GM23248 (cell line): ENCODE measurements around the gene ROBO2. TPM values are rescaled to one million over a fixed set of nuclear protein-coding genes. Genes with fewer than 3 reads are reported as not detected.

Experiments
- DNase-seq: peaks from one replicate; pipeline ENCODE4 v3.0.0-alpha.2; 2015
- H2AFZ ChIP-seq: fragments of 200-600 bp; sonication (generic); 2 replicates; pipeline ENCODE4 v1.6.1; 2016; ENCODE audit warnings: antibody characterized with exemption
- H3F3A ChIP-seq: fragments of 200-600 bp; sonication (generic); 2 replicates; pipeline ENCODE4 v1.6.1; 2016; ENCODE audit warnings: mild to moderate bottlenecking, antibody characterized with exemption, mixed run types; ENCODE audit not compliant: insufficient read depth
- H3K27ac ChIP-seq: fragments of 200-600 bp; sonication (generic); 2 replicates; pipeline ENCODE4 v1.5.1; 2016; ENCODE audit warnings: mild to moderate bottlenecking
- H3K27me3 ChIP-seq: fragments of 200-600 bp; sonication (generic); replicated peaks from 2 replicates; pipeline ENCODE4 v1.6.1; 2016; ENCODE audit warnings: mild to moderate bottlenecking; ENCODE audit not compliant: insufficient read depth
- H3K36me3 ChIP-seq: fragments of 200-600 bp; sonication (generic); 2 replicates; pipeline ENCODE4 v1.6.1; 2016; ENCODE audit warnings: low read depth, mild to moderate bottlenecking
- H3K4me1 ChIP-seq: fragments of 200-600 bp; sonication (generic); 2 replicates; pipeline ENCODE4 v1.6.1; 2016; ENCODE audit warnings: mild to moderate bottlenecking; ENCODE audit not compliant: insufficient read depth
- H3K4me2 ChIP-seq: fragments of 200-600 bp; sonication (generic); one replicate; pipeline ENCODE4 v1.6.1; 2016; ENCODE audit warnings: mild to moderate bottlenecking; ENCODE audit not compliant: unreplicated experiment
- H3K4me3 ChIP-seq: fragments of 200-600 bp; sonication (generic); 2 replicates; pipeline ENCODE4 v1.5.1; 2016; ENCODE audit warnings: mild to moderate bottlenecking
- H3K79me2 ChIP-seq: fragments of 200-600 bp; sonication (generic); 2 replicates; pipeline ENCODE4 v1.6.1; 2016; ENCODE audit warnings: mild to moderate bottlenecking; ENCODE audit not compliant: insufficient read depth
- H3K9ac ChIP-seq: fragments of 200-600 bp; sonication (generic); 2 replicates; pipeline ENCODE4 v1.6.1; 2016; ENCODE audit warnings: mild to moderate bottlenecking
- H3K9me2 ChIP-seq: fragments of 200-600 bp; sonication (generic); 2 replicates; pipeline ENCODE4 v1.6.1; 2016; ENCODE audit warnings: mixed run types, mild to moderate bottlenecking, moderate library complexity; ENCODE audit not compliant: insufficient read depth
- H3K9me3 ChIP-seq: fragments of 200-600 bp; sonication (generic); one replicate; pipeline ENCODE4 v1.6.1; 2017; ENCODE audit warnings: low read depth
- H4K20me1 ChIP-seq: fragments of 200-600 bp; sonication (generic); 2 replicates; pipeline ENCODE4 v1.6.0; 2016; ENCODE audit not compliant: insufficient read depth
- EZH2 ChIP-seq: fragments of 200-600 bp; sonication (generic); IDR thresholded peaks from 2 replicates; pipeline ENCODE4 v1.6.1; 2018; ENCODE audit warnings: antibody characterized with exemption, mild to moderate bottlenecking; ENCODE audit not compliant: insufficient read depth, poor library complexity, severe bottlenecking
- EZH2phosphoT487 ChIP-seq: fragments of 200-600 bp; sonication (generic); IDR thresholded peaks from 2 replicates; pipeline ENCODE4 v1.6.1; 2018; ENCODE audit warnings: antibody characterized with exemption, moderate library complexity, mild to moderate bottlenecking, low read depth; ENCODE audit not compliant: insufficient read depth
- WGBS, 2 experiments: methylation state at CpG; one replicate each; pipeline ENCODE4 v1.1.6; 2015 to 2017; ENCODE audit warnings: low lambda C conversion rate in 2 of 2, low coverage in 1 of 2; ENCODE audit errors: missing lambda C conversion rate in 2 of 2; 5-methylcytosine and 5-hydroxymethylcytosine counted together
- in situ Hi-C: fragments of 300-500 bp; cut with MboI; formaldehyde crosslinking; loops from 2 replicates; pipeline ENCODE4 v1.15.0; 2020
- polyA plus RNA-seq: library from polyadenylated mRNA; unstranded; fragments of >200 nt; fragmentation: Nextera tagmentation; extraction: Ambion mirVana; gene quantifications from 2 replicates; pipeline ENCODE4 v1.2.1, GENCODE V29; 2016
- total RNA-seq: library from RNA; depleted of rRNA; stranded (reverse); fragments of >200 nt; shearing (Covaris generic); gene quantifications from 2 replicates; pipeline ENCODE4 v1.2.3, GENCODE V29; 2014

The ROBO2 gene
- total and polyA plus RNA-seq, 2 experiments from 2014 or later = under 0.01 to 0.05 TPM

DNA sequence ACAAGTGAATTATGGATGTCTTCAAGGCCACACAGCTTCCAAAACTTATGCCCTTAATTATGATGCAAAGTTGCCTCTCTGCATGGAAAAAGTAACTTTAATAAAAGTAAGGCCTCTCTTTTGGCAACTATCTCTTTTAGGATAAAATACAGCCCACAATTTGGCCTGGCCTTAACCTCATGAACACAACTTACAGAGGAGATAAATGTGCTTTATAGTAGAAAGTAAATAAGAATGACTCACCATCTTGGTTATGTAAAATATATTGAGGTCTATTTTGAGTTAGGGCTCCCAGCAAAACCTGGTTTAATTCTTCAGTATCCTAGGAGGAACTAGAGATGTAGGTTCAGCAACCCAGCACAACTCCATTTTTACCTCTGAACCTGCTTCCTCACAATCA lies 164.0 kb downstream of the ROBO2 start:
- Histone ChIP-seq H2AFZ (no peak overlapping the region), H3F3A (no peaks in the 10 kb centered on the region), H3K4me1 (no peaks in the 10 kb centered on the region), H3K27me3 (no peaks in the 10 kb centered on the region), H3K9me3 (no peaks in the 10 kb centered on the region), H3K36me3 (no peaks in the 10 kb centered on the region), H3K79me2 (no peaks in the 10 kb centered on the region), H3K4me3 (no peak overlapping the region), H3K27ac (no peak overlapping the region), H3K9me2 (no peaks in the 10 kb centered on the region), H3K4me2 (no peak overlapping the region), H4K20me1 (no peaks in the 10 kb centered on the region), H3K9ac (no peak overlapping the region)
- in situ Hi-C loops = no loop called here
- no peak for DNase-seq
- TF ChIP-seq EZH2 (no peak), EZH2phosphoT487 (no peak)

- Histone ChIP-seq H3K36me3 (no peaks in the 10 kb centered on the region), H3F3A (no peaks in the 10 kb centered on the region), H3K9ac (no peak overlapping the region), H3K9me2 (no peaks in the 10 kb centered on the region), H3K27ac (no peak overlapping the region), H3K4me1 (no peaks in the 10 kb centered on the region), H3K79me2 (no peaks in the 10 kb centered on the region), H4K20me1 (no peaks in the 10 kb centered on the region), H3K4me3 (no peak overlapping the region), H2AFZ (no peak overlapping the region), H3K4me2 (no peak overlapping the region), H3K9me3 (no peaks in the 10 kb centered on the region), H3K27me3 (no peaks in the 10 kb centered on the region)
- in situ Hi-C loops = no loop called here
- TF ChIP-seq EZH2 (no peak), EZH2phosphoT487 (no peak)
- DNase-seq = no peak
- 59 to 64% methylated on average over 11 of the region's 11 CpGs for WGBS, 2 experiments
Observed at GRCh38 chr3:77204788-77205187, 164.9 kb downstream of the ROBO2 start.

GRCh38 chr3:77207753-77208152 lies 167.9 kb downstream of the ROBO2 start:
- Histone ChIP-seq H3K36me3 (no peaks in the 10 kb centered on the region), H3K79me2 (no peaks in the 10 kb centered on the region), H3K9me2 (no peaks in the 10 kb centered on the region), H3F3A (no peaks in the 10 kb centered on the region), H4K20me1 (no peaks in the 10 kb centered on the region), H3K4me1 (no peaks in the 10 kb centered on the region), H3K27me3 (no peaks in the 10 kb centered on the region), H2AFZ (no peak overlapping the region), H3K4me2 (no peak overlapping the region), H3K9ac (no peak overlapping the region), H3K4me3 (no peak overlapping the region), H3K27ac (no peak overlapping the region), H3K9me3 (no peaks in the 10 kb centered on the region)
- TF ChIP-seq EZH2phosphoT487 = no peak
- TF ChIP-seq EZH2 = no peak
- no peak for DNase-seq
- 78 to 80% methylated on average over 8 of the region's 8 CpGs for WGBS, 2 experiments
- in situ Hi-C loops = no loop called here

DNA sequence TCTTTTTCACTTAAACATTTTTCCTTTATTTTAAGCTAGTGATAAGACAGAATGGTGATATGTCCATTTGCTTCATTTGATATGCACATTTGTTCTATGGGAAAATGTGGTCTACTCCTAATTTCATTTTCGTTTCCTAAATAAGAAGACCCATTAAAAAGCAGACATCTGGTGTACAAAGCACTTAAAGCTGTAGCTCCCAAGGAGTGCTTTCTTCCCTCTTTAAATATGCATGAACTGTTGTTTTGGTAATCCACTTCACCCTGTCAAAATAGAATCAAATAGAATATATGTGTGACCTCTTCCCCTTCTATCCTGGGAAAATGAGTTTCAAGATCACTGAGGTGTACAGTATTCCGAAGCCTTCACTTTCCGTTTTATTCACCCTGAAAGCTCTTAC lies 182.8 kb downstream of the ROBO2 start:
- Histone ChIP-seq H3K79me2 (no peaks in the 10 kb centered on the region), H3K36me3 (no peaks in the 10 kb centered on the region), H3K4me3 (no peak overlapping the region), H3K4me2 (no peak overlapping the region), H3K4me1 (no peaks in the 10 kb centered on the region), H3K27ac (no peak overlapping the region), H2AFZ (no peak overlapping the region), H3K9me3 (no peaks in the 10 kb centered on the region), H3K9me2 (no peaks in the 10 kb centered on the region), H3K9ac (no peak overlapping the region), H3K27me3 (no peaks in the 10 kb centered on the region), H3F3A (no peaks in the 10 kb centered on the region), H4K20me1 (no peaks in the 10 kb centered on the region)
- no peak for TF ChIP-seq EZH2
- TF ChIP-seq EZH2phosphoT487 = no peak
- in situ Hi-C loops = no loop called here
- 46 to 61% methylated on average over 3 of the region's 3 CpGs for WGBS, 2 experiments
- DNase-seq = no peak

DNA sequence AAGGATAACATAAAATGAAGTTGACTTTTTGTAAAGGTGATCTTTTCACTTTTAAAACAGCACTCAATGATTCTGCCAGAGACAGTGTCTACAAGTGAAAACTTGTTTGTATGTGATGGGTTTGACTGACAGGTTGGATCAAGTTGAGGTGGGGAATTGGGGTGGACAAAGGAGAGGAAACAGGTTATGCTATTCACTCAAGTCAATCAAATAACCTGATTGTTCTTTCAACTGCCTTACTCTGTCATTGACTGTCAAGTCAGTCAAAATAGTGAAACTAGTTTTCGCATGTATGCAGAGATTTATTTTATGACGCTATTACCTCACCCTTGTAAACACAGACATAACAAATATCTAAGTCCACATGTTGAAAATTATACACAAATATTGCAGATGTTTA lies 187.7 kb downstream of the ROBO2 start:
- Histone ChIP-seq H3K4me3 (no peak overlapping the region), H3K9ac (no peak overlapping the region), H3K27me3 (no peaks in the 10 kb centered on the region), H3K4me1 (no peaks in the 10 kb centered on the region), H3K4me2 (no peak overlapping the region), H3K9me3 (no peaks in the 10 kb centered on the region), H4K20me1 (no peaks in the 10 kb centered on the region), H3K79me2 (no peaks in the 10 kb centered on the region), H2AFZ (no peak overlapping the region), H3F3A (no peaks in the 10 kb centered on the region), H3K9me2 (no peaks in the 10 kb centered on the region), H3K36me3 (no peaks in the 10 kb centered on the region), H3K27ac (no peak overlapping the region)
- 88% methylated on average over 2 of the region's 2 CpGs for WGBS, 2 experiments
- in situ Hi-C loops = no loop called here
- TF ChIP-seq EZH2 (no peak), EZH2phosphoT487 (no peak)
- DNase-seq = no peak
